Measurements from ENCODE around the gene ZBTB43. TPM values are rescaled to one million over a fixed set of nuclear protein-coding genes. Genes with fewer than 3 reads are reported as not detected.

ZBTB43 gene
- total RNA-seq, 4 donors from 2014 or later: 9.9 to 15.2 (median 12.7) TPM

DNA sequence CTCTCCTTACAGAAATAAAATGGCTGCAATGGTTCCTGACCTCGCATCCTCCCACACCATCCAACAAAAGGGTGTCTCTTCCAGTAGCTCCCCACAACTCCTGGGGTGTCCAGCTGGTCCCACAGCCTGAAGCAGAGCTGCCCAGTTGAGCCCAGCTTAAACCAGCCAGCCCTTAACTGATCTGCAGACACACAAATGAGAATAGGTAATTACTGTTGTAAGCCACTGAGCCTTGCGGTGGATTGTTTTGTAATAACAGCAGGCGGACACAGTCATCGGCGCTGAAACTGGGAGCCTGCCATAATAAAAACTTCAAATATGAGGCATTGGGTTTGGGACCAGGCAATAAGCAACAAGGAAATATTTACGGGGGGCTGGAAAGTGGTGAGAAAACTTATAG lies 10.4 kb upstream of the ZBTB43 start:
- TF ChIP-seq, protein P1, sequence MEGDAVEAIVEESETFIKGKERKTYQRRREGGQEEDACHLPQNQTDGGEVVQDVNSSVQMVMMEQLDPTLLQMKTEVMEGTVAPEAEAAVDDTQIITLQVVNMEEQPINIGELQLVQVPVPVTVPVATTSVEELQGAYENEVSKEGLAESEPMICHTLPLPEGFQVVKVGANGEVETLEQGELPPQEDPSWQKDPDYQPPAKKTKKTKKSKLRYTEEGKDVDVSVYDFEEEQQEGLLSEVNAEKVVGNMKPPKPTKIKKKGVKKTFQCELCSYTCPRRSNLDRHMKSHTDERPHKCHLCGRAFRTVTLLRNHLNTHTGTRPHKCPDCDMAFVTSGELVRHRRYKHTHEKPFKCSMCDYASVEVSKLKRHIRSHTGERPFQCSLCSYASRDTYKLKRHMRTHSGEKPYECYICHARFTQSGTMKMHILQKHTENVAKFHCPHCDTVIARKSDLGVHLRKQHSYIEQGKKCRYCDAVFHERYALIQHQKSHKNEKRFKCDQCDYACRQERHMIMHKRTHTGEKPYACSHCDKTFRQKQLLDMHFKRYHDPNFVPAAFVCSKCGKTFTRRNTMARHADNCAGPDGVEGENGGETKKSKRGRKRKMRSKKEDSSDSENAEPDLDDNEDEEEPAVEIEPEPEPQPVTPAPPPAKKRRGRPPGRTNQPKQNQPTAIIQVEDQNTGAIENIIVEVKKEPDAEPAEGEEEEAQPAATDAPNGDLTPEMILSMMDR (IDR thresholded peaks at IDR 0.05; ENCODE audit: low read depth): no peak

DNA sequence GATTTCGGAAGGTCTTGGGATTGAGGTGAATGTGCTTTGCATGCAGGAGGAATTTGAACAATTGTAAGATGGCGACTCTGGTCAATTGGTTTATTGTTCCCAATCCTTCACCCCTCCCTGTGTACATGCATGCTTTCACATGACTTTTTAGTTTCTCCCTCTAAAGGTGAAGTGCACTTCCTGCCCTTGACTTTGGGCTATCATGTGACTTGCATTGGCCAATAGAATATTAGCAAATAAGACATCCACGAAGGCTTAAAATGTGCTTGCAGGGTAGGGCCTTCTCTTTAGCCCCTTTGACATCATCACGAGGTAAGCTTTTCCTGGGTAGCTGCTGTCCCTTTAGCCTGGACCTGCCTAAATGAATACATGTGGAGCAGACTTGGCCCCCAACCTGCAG lies 8.1 kb upstream of the ZBTB43 start:
- TF ChIP-seq, protein P1 (IDR thresholded peaks at IDR 0.05; ENCODE audit: low read depth): no peak

DNA sequence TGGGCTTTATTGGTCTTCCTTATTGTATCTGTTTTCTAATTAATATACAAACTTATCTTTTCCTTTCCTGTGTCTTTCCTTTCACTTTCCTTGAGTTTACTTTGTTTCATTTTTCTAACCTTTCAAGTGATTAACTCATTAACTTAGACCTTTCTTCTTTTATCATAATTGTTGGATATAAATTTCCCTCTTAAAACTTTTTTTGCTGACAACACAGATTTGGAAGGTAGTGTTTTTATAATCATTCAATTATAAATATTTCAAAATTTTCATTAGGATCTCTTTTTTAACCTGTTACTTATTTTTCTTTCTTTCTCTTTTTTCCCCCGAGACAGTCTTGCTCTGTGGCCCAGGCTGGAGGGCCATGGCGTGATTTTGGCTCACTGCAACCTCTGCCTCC lies 6.9 kb upstream of the ZBTB43 start:
- TF ChIP-seq, protein P1 (IDR thresholded peaks at IDR 0.05; ENCODE audit: low read depth): no peak

DNA sequence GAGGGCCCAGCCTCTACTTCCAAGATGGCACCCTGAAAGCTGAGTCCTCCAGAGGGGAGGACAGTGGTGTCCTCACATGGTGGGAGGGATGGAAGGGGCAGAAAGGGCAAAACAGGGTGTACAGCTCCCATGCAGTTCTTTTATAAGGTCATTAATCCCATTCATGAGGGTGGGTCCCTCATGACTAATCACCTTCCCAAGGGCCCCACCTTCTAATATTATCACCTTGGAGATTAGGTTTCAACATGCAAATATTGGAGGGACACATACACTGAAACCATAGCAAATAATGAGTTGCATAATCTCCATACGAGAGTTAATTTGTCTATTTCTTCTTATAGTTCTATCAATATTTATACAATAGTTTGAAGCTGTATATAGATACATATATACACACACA lies 5.8 kb upstream of the ZBTB43 start:
- TF ChIP-seq, protein P1 (IDR thresholded peaks at IDR 0.05; ENCODE audit: low read depth): no peak

DNA sequence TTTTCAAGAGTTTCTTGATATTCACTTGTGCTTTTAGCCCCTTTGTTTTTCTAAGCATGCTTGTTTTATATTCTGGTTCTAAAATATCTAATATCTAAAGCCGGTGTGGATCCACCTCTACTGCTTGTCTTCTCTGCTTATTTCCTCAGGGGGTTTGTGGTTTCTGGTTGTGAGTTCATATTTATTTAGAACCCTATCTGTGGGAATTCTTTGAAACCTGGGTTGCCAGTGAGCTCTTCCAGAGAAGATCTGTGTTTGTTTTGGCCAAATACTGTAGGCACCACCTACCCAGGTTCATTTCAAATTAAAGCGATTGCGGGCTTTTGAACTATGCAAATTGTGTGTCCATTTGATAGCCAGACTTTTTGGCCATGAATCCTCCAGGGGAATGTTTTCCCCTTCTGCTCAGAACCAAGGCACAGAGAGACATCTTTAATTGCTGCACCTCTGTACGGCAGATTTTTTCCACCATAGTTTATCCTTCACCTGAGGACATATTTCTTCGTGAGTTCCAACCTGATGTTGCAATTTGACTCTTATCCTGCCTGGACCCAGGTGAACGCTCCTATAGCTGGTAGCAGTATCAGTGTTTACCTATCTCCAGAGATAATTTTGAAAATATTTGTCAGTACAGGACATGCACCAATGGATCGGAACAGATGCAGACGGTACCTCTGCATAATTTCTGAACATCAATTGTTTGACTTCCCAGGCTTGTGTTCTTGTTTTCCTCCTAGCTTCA lies 2.4 kb upstream of the ZBTB43 start:
- TF ChIP-seq, protein P1 (IDR thresholded peaks at IDR 0.05; ENCODE audit: low read depth): no peak

DNA sequence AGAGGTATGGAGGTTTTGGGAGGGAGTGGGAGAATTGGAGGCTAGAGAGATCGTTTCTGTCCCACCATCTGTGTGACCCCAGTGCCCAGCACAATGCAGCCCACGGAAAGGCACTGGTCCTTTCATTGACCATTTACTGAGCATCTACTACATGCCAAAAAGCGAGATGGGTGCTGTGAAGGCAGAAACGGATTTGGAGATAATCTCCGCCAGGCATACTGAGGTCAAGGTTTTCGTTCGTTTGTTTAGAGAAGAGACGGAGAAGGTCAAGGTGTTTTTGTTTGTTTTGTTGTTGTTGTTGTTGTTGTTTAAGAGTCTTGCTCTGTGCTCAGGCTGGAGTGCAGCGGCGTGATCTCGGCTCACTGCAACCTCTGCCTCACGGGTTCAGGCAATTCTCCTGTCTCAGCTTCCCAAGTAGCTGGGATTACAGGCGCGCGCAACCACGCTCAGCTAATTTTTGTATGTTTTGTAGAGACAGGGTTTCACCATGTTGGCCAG lies 593 bp upstream of the ZBTB43 start:
- TF ChIP-seq, protein P1 (IDR thresholded peaks at IDR 0.05; ENCODE audit: low read depth): no peak

DNA sequence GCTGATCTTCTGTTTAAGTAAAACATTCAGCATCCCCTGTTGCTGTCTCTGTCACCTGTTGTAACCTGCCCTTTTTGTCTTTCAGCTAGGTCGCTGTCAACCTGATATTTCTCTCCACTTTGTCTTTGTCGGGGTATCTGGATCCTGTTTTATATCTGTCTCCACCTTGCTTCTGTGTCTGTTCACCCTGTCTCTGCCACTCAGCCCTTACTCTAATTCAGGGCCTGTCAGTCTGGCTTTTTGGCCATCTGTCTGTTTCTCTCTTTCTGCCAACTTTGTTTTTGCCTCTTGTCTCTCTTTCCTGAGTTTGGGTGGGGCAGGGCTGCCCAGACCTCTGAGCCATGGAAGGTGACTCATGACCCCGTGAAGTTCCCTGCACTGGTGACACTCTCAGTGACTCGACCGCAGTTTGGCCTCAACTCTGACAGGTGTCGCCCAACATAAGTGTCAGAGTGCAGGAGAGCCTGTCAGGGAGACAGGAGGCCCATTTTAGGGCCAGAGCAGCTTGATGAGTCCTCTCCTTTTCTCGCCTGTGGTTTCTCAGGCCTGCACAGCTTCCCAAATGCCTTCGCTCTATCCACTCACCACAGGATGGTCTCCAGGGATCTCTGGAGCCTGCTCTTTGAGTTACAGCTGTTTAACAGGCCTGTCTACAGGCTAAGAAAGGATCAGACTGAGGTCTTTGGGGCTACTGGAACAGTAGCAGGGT lies 868 bp downstream of the ZBTB43 start:
- TF ChIP-seq, protein P1 (IDR thresholded peaks at IDR 0.05; ENCODE audit: low read depth): no peak
